SK-N-SH (cell line): ENCODE data around the gene LGI4. TPM values are rescaled to one million over a fixed set of nuclear protein-coding genes. Genes with fewer than 3 reads are reported as not detected.
"Not testable (repeated sequence)": the region's sequence is repeated elsewhere in the genome, so short reads cannot be mapped to it uniquely, and the experiment has no call there.

ENCODE experiments used
- CTCF ChIA-PET: fragments of 300-600, 350-600 bp; formaldehyde crosslinking; extraction: SDS; loops from one replicate; lab custom pipeline; 2021; lab: Yijun Ruan, JAX
- POLR2A ChIA-PET: fragments of 350-600 bp; sonication (Branson Sonifier 250); formaldehyde crosslinking; extraction: SDS; loops from one replicate; lab custom pipeline; 2020; ENCODE audit warnings: antibody characterized with exemption, inconsistent platforms; lab: Yijun Ruan, JAX
- DNase-seq: peaks from one replicate; pipeline ENCODE4 v3.0.0; 2012
- H2AFZ ChIP-seq: fragments of 200-600 bp; sonication (generic); 2 replicates; pipeline ENCODE4 v1.8.1; 2016; ENCODE audit warnings: antibody characterized with exemption, mild to moderate bottlenecking, low read depth
- H3F3A ChIP-seq: fragments of 200-600 bp; sonication (generic); replicated peaks from 2 replicates; pipeline ENCODE3; 2016; ENCODE audit warnings: antibody characterized with exemption, mild to moderate bottlenecking; ENCODE audit not compliant: insufficient read depth
- H3K27ac ChIP-seq, 2 experiments: fragments of 200-500 bp in 1 of 2; fragments of 200-600 bp in 1 of 2; sonication (Bioruptor generic) in 1 of 2; sonication (generic), shearing (Covaris generic) in 1 of 2; 2 replicates each; pipeline versions ENCODE4 v1.5.1 to v1.6.1; 2014 to 2016; ENCODE audit warnings: low read depth in 2 of 2, inconsistent platforms in 1 of 2, low read length in 1 of 2, mild to moderate bottlenecking in 1 of 2, mixed read lengths in 1 of 2
- H3K27me3 ChIP-seq: fragments of 200-600 bp; sonication (generic), shearing (Covaris generic); 2 replicates; pipeline ENCODE4 v1.6.1; 2016; ENCODE audit warnings: mixed run types; ENCODE audit not compliant: insufficient read depth
- H3K36me3 ChIP-seq, 2 experiments: fragments of 200-500 bp in 1 of 2; fragments of 200-600 bp in 1 of 2; sonication (Bioruptor generic) in 1 of 2; sonication (generic) in 1 of 2; replicated peaks in 1 of 2; 2 replicates each; pipeline versions ENCODE3 to v1.5.1; 2014 to 2016; ENCODE audit warnings: low read length in 1 of 2, mild to moderate bottlenecking in 1 of 2; ENCODE audit not compliant: insufficient read depth in 2 of 2, control insufficient read depth in 1 of 2
- H3K4me1 ChIP-seq, 2 experiments: fragments of 200-500 bp in 1 of 2; fragments of 200-600 bp in 1 of 2; sonication (Bioruptor generic) in 1 of 2; sonication (generic), shearing (Covaris generic) in 1 of 2; 2 replicates each; pipeline versions ENCODE4 v1.5.1 to v1.6.1; 2014 to 2016; ENCODE audit warnings: low read depth in 1 of 2, low read length in 1 of 2, mixed run types in 1 of 2; ENCODE audit not compliant: insufficient read depth in 2 of 2, control insufficient read depth in 1 of 2
- H3K4me2 ChIP-seq: fragments of 200-600 bp; sonication (generic), shearing (Covaris generic); 2 replicates; pipeline ENCODE4 v1.6.1; 2017; ENCODE audit warnings: mixed run types
- H3K4me3 ChIP-seq, 2 experiments: fragments of 200-500 bp in 1 of 2; fragments of 200-600 bp in 1 of 2; sonication (Bioruptor generic) in 1 of 2; sonication (generic), shearing (Covaris generic) in 1 of 2; 2 replicates each; pipeline versions ENCODE4 v1.5.1 to v1.8.1; 2014 to 2016; ENCODE audit warnings: low read depth in 2 of 2, inconsistent platforms in 1 of 2, low read length in 1 of 2, mild to moderate bottlenecking in 1 of 2, mixed read lengths in 1 of 2, moderate library complexity in 1 of 2
- H3K79me2 ChIP-seq: fragments of 200-600 bp; sonication (generic); 2 replicates; pipeline ENCODE4 v1.8.1; 2017; ENCODE audit warnings: mild to moderate bottlenecking; ENCODE audit not compliant: insufficient read depth
- H3K9ac ChIP-seq: fragments of 200-600 bp; sonication (generic); 2 replicates; pipeline ENCODE4 v1.6.1; 2017; ENCODE audit warnings: mixed run types
- H3K9me2 ChIP-seq: fragments of 200-600 bp; sonication (generic); 2 replicates; pipeline ENCODE4 v1.6.1; 2017; ENCODE audit warnings: mixed run types
- H3K9me3 ChIP-seq: fragments of 200-600 bp; sonication (generic); 2 replicates; pipeline ENCODE4 v1.6.1; 2017; ENCODE audit warnings: mixed run types, mild to moderate bottlenecking, moderate library complexity
- H4K20me1 ChIP-seq: fragments of 200-600 bp; sonication (generic); 2 replicates; pipeline ENCODE4 v1.6.1; 2017; ENCODE audit warnings: mild to moderate bottlenecking, mixed run types; ENCODE audit not compliant: insufficient read depth
- CTCF ChIP-seq: fragments of 200-600 bp; sonication (generic); IDR thresholded peaks from 2 replicates; pipeline ENCODE4 v1.6.1; 2017; ENCODE audit warnings: antibody characterized with exemption, mild to moderate bottlenecking, moderate library complexity
- EZH2phosphoT487 ChIP-seq: fragments of 200-600 bp; sonication (generic); IDR thresholded peaks from 2 replicates; pipeline ENCODE4 v1.6.1; 2017; ENCODE audit warnings: low read depth, mixed run types, mild to moderate bottlenecking, antibody characterized with exemption, moderate library complexity, borderline replicate concordance
- GATA2 ChIP-seq: sonication (generic); formaldehyde crosslinking; IDR thresholded peaks from 2 replicates; pipeline ENCODE4 v1.5.0; 2020; ENCODE audit warnings: mild to moderate bottlenecking, missing genetic modification reagents
- RAD21 ChIP-seq: IDR thresholded peaks from 2 replicates; pipeline ENCODE4 v1.6.1; 2012; ENCODE audit warnings: mild to moderate bottlenecking, low read length
- SIN3A ChIP-seq: IDR thresholded peaks from 2 replicates; pipeline ENCODE4 v1.6.1; 2012; ENCODE audit warnings: low read depth, mild to moderate bottlenecking, low read length, moderate library complexity, borderline replicate concordance
- SMC3 ChIP-seq: IDR thresholded peaks from 2 replicates; pipeline ENCODE4 v1.6.1; 2012; ENCODE audit warnings: low read depth, low read length, improper control_type of control experiment
- WGBS: methylation state at CpG from one replicate; pipeline ENCODE4 v1.1.6; 2017; ENCODE audit warnings: low lambda C conversion rate; 5-methylcytosine and 5-hydroxymethylcytosine counted together
- polyA plus RNA-seq, 3 experiments: library from polyadenylated mRNA; depleted of rRNA; stranded (reverse); fragments of >200 nt; gene quantifications; 2 replicates each; pipeline ENCODE4 v1.2.3, GENCODE V29; 2012

LGI4 gene
- polyA plus RNA-seq, 1 of the 3 experiments (the other 2 are of a cell fraction), result 0.05 TPM

DNA sequence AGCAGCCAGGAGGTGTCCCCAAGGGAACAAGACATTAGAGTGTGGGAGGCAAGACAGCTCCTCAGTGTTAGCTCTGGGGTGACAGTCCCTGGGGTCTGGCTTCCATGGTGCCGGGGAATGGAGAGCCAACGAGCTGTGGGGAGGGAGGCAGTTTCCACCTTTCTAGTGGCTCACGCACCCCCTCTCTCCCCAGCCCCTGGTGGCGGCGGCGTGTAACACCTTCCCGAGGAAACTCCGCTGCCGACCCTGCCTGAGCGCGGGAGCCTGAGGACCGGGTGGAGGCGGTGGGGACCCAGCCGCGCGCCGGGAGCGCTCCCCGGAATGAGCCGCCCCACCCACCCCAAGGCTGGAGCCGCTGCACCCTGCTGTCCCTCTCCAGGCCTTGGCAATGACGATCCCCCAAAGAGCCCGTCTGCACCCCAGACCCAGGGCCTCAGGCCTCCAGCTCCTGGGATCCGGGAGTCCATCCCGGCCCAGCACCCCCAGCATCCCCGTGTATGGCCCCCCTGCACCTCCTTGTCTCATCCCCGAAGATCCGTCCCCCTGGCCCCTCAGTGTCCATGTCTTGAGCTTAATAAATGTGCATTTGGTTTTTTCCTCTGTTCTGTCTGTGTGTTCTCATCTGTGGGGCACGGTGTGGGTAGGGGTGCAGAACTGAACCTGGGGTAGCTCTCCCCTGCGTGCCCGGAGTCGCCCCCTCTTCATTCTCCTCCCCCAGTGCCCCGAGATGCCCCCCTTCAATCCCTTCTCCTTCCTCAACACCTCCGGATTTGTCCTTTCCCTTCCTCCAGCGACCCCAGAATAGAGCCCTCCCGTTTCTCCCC, 19.1 kb upstream of the LGI4 start:
- H3K27me3 ChIP-seq, result no peaks in the 10 kb centered on the region
- peak overlapping the region; percentile 62 to 90 for H3K4me3 ChIP-seq
- 5% methylated on average over 24 of the region's 36 CpGs for WGBS
- H3K9me2 ChIP-seq, result no peaks in the 10 kb centered on the region
- CTCF ChIA-PET, result interaction anchor here (0.7 to 5.3 kb wide), 14 partner anchors 9 to 119 kb away, joined by 3 to 59 read pairs (median 3); partner anchors contain the start of genes FXYD7 and USF2
- peak; percentile 79 for DNase-seq
- no peaks in the 10 kb centered on the region for H3K9me3 ChIP-seq
- peaks cover 3 to 14% of the 10 kb centered on the region in 2 experiments for H3K36me3 ChIP-seq
- TF ChIP-seq EZH2phosphoT487 (no peak), CTCF (peak; percentile 65), RAD21 (peak; percentile 7; the same call in 1 of the 2 replicates), GATA2 (no peak), SMC3 (peak; percentile 9; the same call in 1 of the 2 replicates), SIN3A (peak; percentile 31; the same call in 1 of the 2 replicates)
- H3K4me2 ChIP-seq, result peak overlapping the region; percentile 98
- H3F3A ChIP-seq, result peaks cover 4% of the 10 kb centered on the region
- H3K79me2 ChIP-seq, result peaks cover 19% of the 10 kb centered on the region
- peak overlapping the region; percentile 79 for H2AFZ ChIP-seq
- POLR2A ChIA-PET, result no interaction called here
- H3K4me1 ChIP-seq, result peaks cover 0 to 3% of the 10 kb centered on the region in 2 experiments; a peak in 2 of 4 replicates
- peak overlapping the region in 1 of 2 experiments; percentile 57; a peak in 1 of 4 replicates for H3K27ac ChIP-seq
- no peaks in the 10 kb centered on the region for H4K20me1 ChIP-seq
- H3K9ac ChIP-seq, result peak overlapping the region; percentile 90; the same call in 1 of the 2 replicates

DNA sequence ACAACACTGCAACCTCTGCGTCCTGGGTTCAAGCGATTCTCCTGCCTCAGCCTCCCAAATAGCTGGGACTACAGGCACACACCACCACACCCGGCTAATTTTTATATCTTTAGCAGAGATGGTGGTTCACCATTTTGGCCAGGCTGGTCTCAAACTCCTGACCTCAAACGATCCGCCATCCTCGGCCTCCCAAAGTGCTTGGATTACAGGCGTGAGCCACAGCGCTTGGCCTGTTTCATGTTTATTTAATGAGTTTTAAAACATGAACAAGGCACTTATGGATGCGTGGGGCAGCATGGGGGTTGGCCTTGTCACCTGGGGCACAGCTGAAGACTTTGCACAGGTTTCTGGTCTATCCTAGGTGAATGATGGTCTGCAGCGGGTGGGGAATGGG, 18.3 kb upstream of the LGI4 start:
- H3K9ac ChIP-seq, H3K9me2 ChIP-seq, H3K4me1 ChIP-seq, H3K27ac ChIP-seq, H4K20me1 ChIP-seq, H3K27me3 ChIP-seq, H3F3A ChIP-seq, H2AFZ ChIP-seq, H3K9me3 ChIP-seq, POLR2A ChIA-PET, H3K4me3 ChIP-seq, H3K36me3 ChIP-seq, DNase-seq: not testable (repeated sequence)
- CTCF ChIA-PET, result interaction anchor here (1.0 to 5.3 kb wide), 10 partner anchors 10 to 119 kb away, joined by 3 to 59 read pairs (median 4); partner anchors contain the start of genes FXYD7 and USF2
- 76% methylated on average over 10 of the region's 10 CpGs for WGBS
- Histone ChIP-seq H3K79me2 (peaks cover 19% of the 10 kb centered on the region), H3K4me2 (peak overlapping the region; percentile 98; the same call in 1 of the 2 replicates)
